GM23248 (cell line): ENCODE results near the gene ARL3.
"Not testable (repeated sequence)": the region's sequence is repeated elsewhere in the genome, so short reads cannot be mapped to it uniquely, and the experiment has no call there.

Source experiments
- EZH2 ChIP-seq: fragments of 200-600 bp; sonication (generic); IDR thresholded peaks from 2 replicates; pipeline ENCODE4 v1.6.1; 2018; ENCODE audit warnings: antibody characterized with exemption, mild to moderate bottlenecking; ENCODE audit not compliant: insufficient read depth, poor library complexity, severe bottlenecking
- EZH2phosphoT487 ChIP-seq: fragments of 200-600 bp; sonication (generic); IDR thresholded peaks from 2 replicates; pipeline ENCODE4 v1.6.1; 2018; ENCODE audit warnings: antibody characterized with exemption, moderate library complexity, mild to moderate bottlenecking, low read depth; ENCODE audit not compliant: insufficient read depth

DNA sequence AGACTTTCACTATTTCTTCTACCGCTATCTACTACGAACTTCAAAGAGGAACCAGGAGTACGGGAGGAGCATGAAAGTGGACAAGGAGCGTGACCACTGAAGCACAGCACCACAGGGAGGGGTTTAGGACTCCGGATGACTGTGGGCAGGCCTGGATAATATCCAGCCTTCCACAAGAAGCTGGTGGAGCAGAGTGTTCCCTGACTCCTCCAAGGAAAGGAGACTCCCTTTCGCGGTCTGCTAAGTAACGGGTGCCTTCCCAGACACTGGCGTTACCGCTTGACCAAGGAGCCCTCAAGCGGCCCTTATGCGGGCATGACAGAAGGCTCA is 44.7 kb upstream of the ARL3 start:
- not testable (repeated sequence) for TF ChIP-seq EZH2, EZH2phosphoT487
